AG04450 (cell line): ENCODE data around the gene TAX1BP3. TPM values are rescaled to one million over a fixed set of nuclear protein-coding genes. Genes with fewer than 3 reads are reported as not detected.
A peak's percentile ranks its signal among the peaks of the same experiment; 100 is the strongest.

Experiments used
- CTCF ChIA-PET: fragments of 300-600, 350-600 bp; formaldehyde crosslinking; extraction: SDS; loops from one replicate; lab custom pipeline; 2022; ENCODE audit warnings: antibody characterized with exemption, inconsistent platforms; lab: Charles Lee
- POLR2A ChIA-PET: fragments of 350-600 bp; formaldehyde crosslinking; extraction: SDS; loops from one replicate; lab custom pipeline; 2021; ENCODE audit warnings: antibody characterized with exemption, inconsistent platforms; lab: Yijun Ruan, JAX
- DNase-seq: peaks from one replicate; pipeline ENCODE4 v3.0.0-alpha.2; 2011; ENCODE audit warnings: low read depth, low spot score
- H3K27ac ChIP-seq: one replicate; pipeline ENCODE4 v1.5.1; 2012; ENCODE audit warnings: low read depth, low read length, control low read depth
- H3K27me3 ChIP-seq: one replicate; pipeline ENCODE4 v1.6.0; 2012; ENCODE audit warnings: low read length; ENCODE audit not compliant: control insufficient read depth, insufficient read depth
- H3K4me3 ChIP-seq: 2 replicates; pipeline ENCODE4 v1.5.1; 2011; ENCODE audit warnings: mild to moderate bottlenecking, low read depth, low read length, control low read depth
- H3K9me3 ChIP-seq: 2 replicates; pipeline ENCODE4 v1.5.1; 2012; ENCODE audit warnings: low read length; ENCODE audit not compliant: control insufficient read depth, insufficient read depth
- CTCF ChIP-seq: IDR thresholded peaks from 2 replicates; pipeline ENCODE4 v1.5.1; 2011; ENCODE audit warnings: low read depth, low read length, control low read depth, inconsistent platforms
- polyA plus RNA-seq: library from polyadenylated mRNA; depleted of rRNA; stranded (reverse); fragments of >200 nt; gene quantifications from 2 replicates; pipeline ENCODE4 v1.2.3, GENCODE V29; 2011

TAX1BP3 gene
- polyA plus RNA-seq, 1 experiment = 163 TPM

- Histone ChIP-seq H3K27me3 (peaks cover 23% of the 10 kb centered on the region), H3K9me3 (peaks cover 14% of the 10 kb centered on the region), H3K4me3 (no peak overlapping the region), H3K27ac (no peak overlapping the region)
- TF ChIP-seq CTCF = no peak
- POLR2A ChIA-PET = interaction anchor here (1.4 to 2.5 kb wide), 2 partner anchors 26 to 30 kb away, joined by 3 to 8 read pairs; partner anchors contain the start of gene HASPIN
- no peak for DNase-seq
- CTCF ChIA-PET = no interaction called here
These were observed 28.7 kb upstream of the TAX1BP3 start for GRCh38 chr17:3697103-3697476.

GRCh38 chr17:3695723-3696411, 27.5 kb upstream of the TAX1BP3 start, which contains the start of gene P2RX5:
P2RX5 (minus strand) TSS chr17:3696155; CDS start chr17:3696005, 150 bp downstream.
- TF ChIP-seq CTCF = no peak
- H3K4me3 ChIP-seq = peak within 1 kb of the TSS; percentile 62
- DNase-seq = no peak
- POLR2A ChIA-PET = interaction anchor here (0.7 to 2.5 kb wide), 3 partner anchors 27 to 28 kb away, joined by 3 to 8 read pairs (median 3); partner anchors contain the start of gene HASPIN
- no peak within 1 kb of the TSS for H3K27ac ChIP-seq
- H3K27me3 ChIP-seq = peaks cover 26% of the 10 kb centered on the region
- H3K9me3 ChIP-seq = peaks cover 14% of the 10 kb centered on the region
- CTCF ChIA-PET = interaction anchor here (0.6 kb wide), 1 partner anchor 27 kb away, joined by 3 read pairs; no protein-coding TSS in a partner anchor

- Histone ChIP-seq H3K9me3 (peaks cover 14% of the 10 kb centered on the region), H3K27me3 (peaks cover 26% of the 10 kb centered on the region), H3K27ac (no peak overlapping the region), H3K4me3 (peak overlapping the region; percentile 62)
- CTCF ChIA-PET = no interaction called here
- DNase-seq = no peak
- POLR2A ChIA-PET = interaction anchor here (0.7 to 2.5 kb wide), 2 partner anchors 28 kb away, joined by 3 to 8 read pairs; no protein-coding TSS in a partner anchor
- TF ChIP-seq CTCF = no peak
These were observed 26.8 kb upstream of the TAX1BP3 start for GRCh38 chr17:3695129-3695722.

- no peak for TF ChIP-seq CTCF
- no peak overlapping the region for H3K27ac ChIP-seq
- H3K27me3 ChIP-seq = peaks cover 26% of the 10 kb centered on the region
- H3K4me3 ChIP-seq = no peak overlapping the region
- DNase-seq = no peak
- ChIA-PET POLR2A (interaction anchor here (0.7 kb wide), 1 partner anchor 26 kb away, joined by 3 read pairs; no protein-coding TSS in a partner anchor), CTCF (no interaction called here)
- H3K9me3 ChIP-seq = peaks cover 14% of the 10 kb centered on the region
These were observed 25.5 kb upstream of the TAX1BP3 start for GRCh38 chr17:3693829-3694231.

- H3K27ac ChIP-seq = no peak overlapping the region
- CTCF ChIA-PET = interaction anchor here (0.6 to 0.9 kb wide), 2 partner anchors 10 to 158 kb away, joined by 3 read pairs; no protein-coding TSS in a partner anchor
- DNase-seq = no peak
- H3K9me3 ChIP-seq = peaks cover 9% of the 10 kb centered on the region
- no peak overlapping the region for H3K4me3 ChIP-seq
- POLR2A ChIA-PET = no interaction called here
- peaks cover 22% of the 10 kb centered on the region for H3K27me3 ChIP-seq
- TF ChIP-seq CTCF = no peak
These were observed 24.8 kb upstream of the TAX1BP3 start for GRCh38 chr17:3693141-3693540.
